GM12878 (cell line): ENCODE measurements around the gene KCNQ1.

Experiments used
- CHD2 ChIP-seq: IDR thresholded peaks from 2 replicates; pipeline ENCODE4 v1.6.1; 2011; ENCODE audit warnings: low read depth, low read length, improper control_type of control experiment, borderline replicate concordance
- CREB1 ChIP-seq: IDR thresholded peaks from 2 replicates; pipeline ENCODE4 v1.6.1; 2012; ENCODE audit warnings: low read depth, mild to moderate bottlenecking, inconsistent platforms
- ZNF274 ChIP-seq: IDR thresholded peaks from one replicate; pipeline ENCODE4 v1.8.0; 2011; ENCODE audit not compliant: insufficient read length, insufficient read depth

DNA sequence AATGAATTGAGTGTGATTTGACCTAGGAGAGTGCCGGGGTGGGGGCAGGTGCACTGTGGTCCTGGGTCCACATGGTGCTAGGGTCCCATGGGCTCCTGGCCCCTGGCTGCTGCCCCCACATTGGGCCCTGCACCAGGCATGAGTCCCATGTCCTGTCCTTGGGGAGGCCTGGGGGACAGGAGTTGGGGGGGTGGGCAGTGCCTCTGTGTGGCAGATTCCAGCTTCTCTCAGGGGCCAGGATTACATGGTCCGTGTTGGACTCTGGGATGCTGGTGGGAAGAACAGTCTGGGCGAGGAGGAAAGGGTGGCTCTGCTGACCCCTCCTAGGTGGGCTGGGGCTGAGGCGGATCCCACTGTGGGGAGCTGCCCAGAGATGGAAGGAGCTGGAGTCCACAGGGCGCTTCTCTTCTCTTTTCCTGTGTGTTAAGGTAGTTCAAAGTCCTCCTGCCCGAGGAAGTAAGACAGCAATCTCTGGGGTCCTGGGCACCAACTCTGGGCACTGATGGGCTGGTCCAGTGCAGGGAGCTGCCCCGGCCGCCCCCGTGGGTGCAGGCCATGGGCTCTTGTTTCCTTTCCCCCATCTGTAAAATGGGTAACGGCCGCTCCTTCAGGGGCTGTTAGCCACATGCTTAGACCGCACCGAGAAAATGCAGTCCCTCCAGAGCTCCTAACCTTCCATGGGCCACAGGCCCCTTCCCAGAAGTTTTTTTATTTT, 19.8 kb downstream of the KCNQ1 start:
- no peak for TF ChIP-seq CHD2
- TF ChIP-seq ZNF274: no peak
- no peak for TF ChIP-seq CREB1
